Suprapubic skin (tissue), 3 donors: ENCODE measurements around the gene ADARB1.

ENCODE experiments used
- POLR2AphosphoS5 ChIP-seq, 3 donors: sonication (generic); formaldehyde crosslinking; IDR thresholded peaks; one replicate each; pipeline ENCODE4 v1.6.1; 2017; ENCODE audit warnings: antibody characterized with exemption in 3 of 3
- TF ChIP-seq, protein P1 (sequence below), 2 donors: fragments of 200-600 bp in 1 of 2; fragments of 450-650 bp in 1 of 2; sonication (generic) in 1 of 2; IDR thresholded peaks; one replicate each; pipeline ENCODE4 v1.5.1; 2016 to 2019; ENCODE audit warnings: antibody characterized with exemption in 2 of 2, mild to moderate bottlenecking in 1 of 2, moderate library complexity in 1 of 2

DNA sequence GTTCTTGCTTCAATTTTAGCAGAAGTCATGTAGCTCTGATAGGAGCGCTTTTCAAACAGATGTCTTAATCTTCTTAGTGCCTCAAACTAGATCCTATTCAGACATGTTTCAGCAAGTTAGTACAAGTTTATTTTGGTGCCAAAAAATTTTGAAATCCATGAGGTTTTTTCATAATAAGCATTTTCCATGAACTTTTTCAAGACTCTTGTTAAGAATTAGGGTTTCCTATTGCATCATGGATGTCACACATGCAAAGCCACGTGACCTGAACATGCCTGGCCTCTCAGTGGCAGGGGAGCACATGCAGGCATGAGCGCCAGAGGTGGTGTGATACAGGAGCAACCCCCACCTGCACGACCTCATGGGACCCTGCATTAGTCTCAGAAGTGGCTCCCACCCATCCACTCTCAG lies 145.7 kb downstream of the ADARB1 start:
- TF ChIP-seq, protein P1, sequence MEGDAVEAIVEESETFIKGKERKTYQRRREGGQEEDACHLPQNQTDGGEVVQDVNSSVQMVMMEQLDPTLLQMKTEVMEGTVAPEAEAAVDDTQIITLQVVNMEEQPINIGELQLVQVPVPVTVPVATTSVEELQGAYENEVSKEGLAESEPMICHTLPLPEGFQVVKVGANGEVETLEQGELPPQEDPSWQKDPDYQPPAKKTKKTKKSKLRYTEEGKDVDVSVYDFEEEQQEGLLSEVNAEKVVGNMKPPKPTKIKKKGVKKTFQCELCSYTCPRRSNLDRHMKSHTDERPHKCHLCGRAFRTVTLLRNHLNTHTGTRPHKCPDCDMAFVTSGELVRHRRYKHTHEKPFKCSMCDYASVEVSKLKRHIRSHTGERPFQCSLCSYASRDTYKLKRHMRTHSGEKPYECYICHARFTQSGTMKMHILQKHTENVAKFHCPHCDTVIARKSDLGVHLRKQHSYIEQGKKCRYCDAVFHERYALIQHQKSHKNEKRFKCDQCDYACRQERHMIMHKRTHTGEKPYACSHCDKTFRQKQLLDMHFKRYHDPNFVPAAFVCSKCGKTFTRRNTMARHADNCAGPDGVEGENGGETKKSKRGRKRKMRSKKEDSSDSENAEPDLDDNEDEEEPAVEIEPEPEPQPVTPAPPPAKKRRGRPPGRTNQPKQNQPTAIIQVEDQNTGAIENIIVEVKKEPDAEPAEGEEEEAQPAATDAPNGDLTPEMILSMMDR (IDR thresholded peaks at IDR 0.05), result no peak
- TF ChIP-seq POLR2AphosphoS5 (IDR thresholded peaks at IDR 0.05), result no peak
